Aorta (tissue), 5 donors: ENCODE results near the gene OSM. TPM values are rescaled to one million over a fixed set of nuclear protein-coding genes. Genes with fewer than 3 reads are reported as not detected.
A peak's percentile ranks its signal among the peaks of the same experiment; 100 is the strongest.
"Not testable (repeated sequence)": the region's sequence is repeated elsewhere in the genome, so short reads cannot be mapped to it uniquely, and the experiment has no call there.

Experiments used
- ATAC-seq: fragments of 200-7000 bp; cut with Tn5 transposase; one replicate; pipeline ENCODE4 v1.9.1; 2022; ENCODE audit warnings: moderate library complexity; ENCODE audit not compliant: low FRiP score
- DNase-seq, 2 donors: peaks; one replicate each; pipeline ENCODE4 v3.0.0-alpha.2; 2020
- H3K27ac ChIP-seq, 2 donors: one replicate each; pipeline ENCODE4 v1.5.1; 2013; ENCODE audit warnings: low read length in 2 of 2, mild to moderate bottlenecking in 2 of 2, moderate library complexity in 2 of 2, control low read depth in 1 of 2, inconsistent platforms in 1 of 2, low read depth in 1 of 2
- H3K27me3 ChIP-seq, 2 donors: one replicate each; pipeline ENCODE4 v1.6.1; 2013; ENCODE audit warnings: control low read depth in 1 of 2, low read length in 1 of 2, mild to moderate bottlenecking in 1 of 2, moderate library complexity in 1 of 2; ENCODE audit not compliant: insufficient read depth in 2 of 2, control insufficient read depth in 1 of 2
- H3K36me3 ChIP-seq, 2 donors: one replicate each; pipeline ENCODE4 v1.6.1; 2013; ENCODE audit warnings: control low read depth in 1 of 2, low read length in 1 of 2, mild to moderate bottlenecking in 1 of 2; ENCODE audit not compliant: insufficient read depth in 2 of 2, control insufficient read depth in 1 of 2
- H3K4me1 ChIP-seq, 2 donors: one replicate each; pipeline ENCODE4 v1.6.1; 2013; ENCODE audit warnings: low read length in 2 of 2, control low read depth in 1 of 2, mild to moderate bottlenecking in 1 of 2, moderate library complexity in 1 of 2; ENCODE audit not compliant: insufficient read depth in 2 of 2, control insufficient read depth in 1 of 2
- H3K4me3 ChIP-seq, 2 donors: one replicate each; pipeline ENCODE4 v1.5.1; 2013; ENCODE audit warnings: low read length in 2 of 2, control low read depth in 1 of 2, mild to moderate bottlenecking in 1 of 2
- H3K9me3 ChIP-seq: one replicate; pipeline ENCODE4 v1.6.1; 2013; ENCODE audit warnings: mild to moderate bottlenecking, low read length; ENCODE audit not compliant: control insufficient read depth
- WGBS, 2 donors: extraction: QIAGEN DNeasy Blood & Tissue Kit; methylation state at CpG; one replicate each; pipeline ENCODE4 v1.1.7; 2013; 5-methylcytosine and 5-hydroxymethylcytosine counted together
- intact Hi-C, 2 donors: fragments of 100-400 bp; cut with DNase I; formaldehyde crosslinking; loops; one replicate each; pipeline versions ENCODE4 v1.14.2 to v1.15.0; 2022
- polyA plus RNA-seq, 2 donors: library from polyadenylated mRNA; stranded (reverse); fragments of 200-250 nt; gene quantifications; one replicate each; pipeline ENCODE4 v1.2.3, GENCODE V29; 2013
- total RNA-seq, 2 donors: library from RNA; stranded (reverse); fragmentation: NEBNext Ultra II Directional; extraction: Animal tissue kit (Norgen Biotek cat#: 25700); gene quantifications; one replicate each; pipeline ENCODE4 v1.2.1, GENCODE V29; 2021
- donor health status: healthy with polysubstance abuse.
- donor health status: Bipolar disorder and iron deficiency.
- donor health status: DM: no; HTN: no; CAD: no.
- donor health status: DM: no; HTN: no; CAD: no.
- donor health status: DM: yes; HTN: yes; CAD: no.

Gene OSM
- total and polyA plus RNA-seq, 4 donors, result 1.4 to 3.9 (median 1.5) TPM

- Histone ChIP-seq H3K4me3 (no peak overlapping the region), H3K4me1 (no peaks in the 10 kb centered on the region), H3K27me3 (no peaks in the 10 kb centered on the region), H3K36me3 (no peaks in the 10 kb centered on the region), H3K27ac (no peak overlapping the region), H3K9me3 (no peaks in the 10 kb centered on the region)
- ATAC-seq (no peak), DNase-seq (no peak)
- intact Hi-C loops, result no loop called here
- WGBS, 2 donors, result 61 to 69% methylated on average over 7 of the region's 7 CpGs
Observed at GRCh38 chr22:30234786-30235470, 31.7 kb downstream of the OSM start.

DNA sequence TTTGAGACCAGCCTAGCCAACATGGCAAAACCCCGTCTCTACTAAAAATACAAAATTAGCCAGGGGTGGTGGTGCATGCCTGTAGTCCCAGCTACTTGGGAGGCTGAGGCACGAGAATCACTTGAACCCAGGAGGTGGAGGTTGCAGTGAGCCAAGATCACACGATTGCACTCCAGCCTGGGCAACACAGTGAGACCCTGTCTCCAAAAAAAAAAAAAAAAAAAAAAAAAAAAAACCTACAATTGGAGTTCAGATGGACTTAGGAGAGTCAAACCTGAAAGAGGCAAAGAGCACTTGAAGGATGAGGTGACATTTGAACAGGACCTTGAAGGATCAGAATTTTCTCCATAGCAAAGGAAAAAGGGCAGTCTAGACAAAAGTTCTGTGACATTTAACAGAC, 32.3 kb downstream of the OSM start:
- H3K27ac ChIP-seq, intact Hi-C loops: not testable (repeated sequence)
- 92 to 93% methylated on average over 3 of the region's 3 CpGs for WGBS, 2 donors

GRCh38 chr22:30233582-30233981, 33.1 kb downstream of the OSM start:
- WGBS, 2 donors, result 82 to 85% methylated on average over 6 of the region's 6 CpGs
- H3K4me3 ChIP-seq, result no peak overlapping the region
- DNase-seq (no peak), ATAC-seq (no peak)
- no peaks in the 10 kb centered on the region for H3K36me3 ChIP-seq
- H3K4me1 ChIP-seq, result no peaks in the 10 kb centered on the region
- intact Hi-C loops, result no loop called here
- no peaks in the 10 kb centered on the region for H3K9me3 ChIP-seq
- no peaks in the 10 kb centered on the region for H3K27me3 ChIP-seq
- H3K27ac ChIP-seq, result no peak overlapping the region

More for the DNA sequence above, 32.3 kb downstream of the OSM start:
- ATAC-seq, DNase-seq, H3K27me3 ChIP-seq, H3K4me1 ChIP-seq, H3K36me3 ChIP-seq, H3K9me3 ChIP-seq, H3K4me3 ChIP-seq: not testable (repeated sequence)

DNA sequence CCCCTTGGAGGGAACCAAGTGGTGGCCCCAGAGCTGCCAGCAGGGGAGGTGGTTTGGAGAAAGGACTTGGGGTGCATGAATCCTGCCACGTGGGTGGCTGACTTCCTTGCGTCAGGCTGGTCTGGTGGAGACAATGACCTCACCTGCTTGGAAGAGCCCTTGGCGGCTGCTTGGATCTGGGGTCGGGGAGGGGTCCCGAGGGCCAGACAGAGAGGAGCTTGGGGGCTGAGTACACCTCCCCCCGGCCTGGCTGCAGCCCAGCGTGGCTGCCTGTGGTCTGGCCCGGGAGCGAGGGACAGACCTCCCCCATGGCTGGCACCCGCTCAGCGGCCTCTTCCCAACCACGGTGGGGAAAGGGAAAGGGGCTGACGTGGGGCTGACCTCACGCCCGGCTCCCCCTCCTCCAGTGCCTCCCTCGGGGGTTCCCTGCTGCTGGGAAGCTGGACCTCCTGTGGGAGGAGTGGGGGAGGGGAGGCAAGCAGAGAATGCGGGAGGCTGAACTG, 33.9 kb downstream of the OSM start:
- no peaks in the 10 kb centered on the region for H3K4me1 ChIP-seq
- no peak for DNase-seq
- H3K27me3 ChIP-seq, result no peaks in the 10 kb centered on the region
- H3K4me3 ChIP-seq, result no peak overlapping the region
- no peaks in the 10 kb centered on the region for H3K9me3 ChIP-seq
- intact Hi-C loops, result no loop called here
- no peaks in the 10 kb centered on the region for H3K36me3 ChIP-seq
- 24 to 25% methylated on average over 13 to 17 of the region's 17 CpGs for WGBS, 2 donors
- H3K27ac ChIP-seq, result no peak overlapping the region
- no peak for ATAC-seq

- no peak for ATAC-seq
Observed at GRCh38 chr22:30230787-30231461, 35.7 kb downstream of the OSM start.

DNA sequence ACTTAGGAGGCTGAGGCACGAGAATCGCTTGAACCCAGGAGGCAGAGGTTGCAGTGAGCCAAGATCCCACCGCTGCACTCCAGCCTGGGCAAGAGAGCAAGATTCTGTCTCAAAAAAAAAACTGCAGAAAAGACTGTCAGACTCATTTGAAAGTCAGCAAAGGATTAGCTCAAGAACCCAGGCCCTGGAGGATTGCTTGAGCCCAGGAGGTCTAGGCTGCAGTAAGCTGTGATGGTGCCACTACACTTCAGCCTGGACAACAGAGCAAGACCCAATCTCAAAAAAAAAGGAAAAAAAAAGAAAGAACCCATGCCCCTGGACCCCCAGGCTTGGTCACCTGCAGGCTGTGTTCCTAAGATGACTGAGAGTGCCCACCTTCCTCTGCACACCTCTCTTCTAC, 36.3 kb downstream of the OSM start:
- 87 to 90% methylated on average over 3 of the region's 3 CpGs for WGBS, 2 donors
- intact Hi-C loops, result no loop called here
- Histone ChIP-seq H3K9me3 (no peaks in the 10 kb centered on the region), H3K4me3 (no peak overlapping the region), H3K36me3 (no peaks in the 10 kb centered on the region), H3K4me1 (no peaks in the 10 kb centered on the region), H3K27me3 (no peaks in the 10 kb centered on the region), H3K27ac (no peak overlapping the region)
- no peak for ATAC-seq
- DNase-seq, result no peak

More at GRCh38 chr22:30230787-30231461, 35.7 kb downstream of the OSM start:
- intact Hi-C loops, result no loop called here
- no peaks in the 10 kb centered on the region for H3K27me3 ChIP-seq
- no peak overlapping the region for H3K27ac ChIP-seq
- no peaks in the 10 kb centered on the region for H3K36me3 ChIP-seq
- no peaks in the 10 kb centered on the region for H3K9me3 ChIP-seq
- DNase-seq, result no peak
- WGBS, 2 donors, result 91% methylated on average over 9 of the region's 9 CpGs
- H3K4me1 ChIP-seq, result no peaks in the 10 kb centered on the region
- no peak overlapping the region for H3K4me3 ChIP-seq

- DNase-seq, result no peak
- no peaks in the 10 kb centered on the region for H3K27me3 ChIP-seq
- no peaks in the 10 kb centered on the region for H3K36me3 ChIP-seq
- no peak overlapping the region for H3K27ac ChIP-seq
- H3K4me3 ChIP-seq, result no peak overlapping the region
- intact Hi-C loops, result no loop called here
- no peaks in the 10 kb centered on the region for H3K9me3 ChIP-seq
- 80% methylated on average over 21 of the region's 21 CpGs for WGBS, 2 donors
- ATAC-seq, result peak; percentile 43
- no peaks in the 10 kb centered on the region for H3K4me1 ChIP-seq
Observed at GRCh38 chr22:30228509-30229359, 37.9 kb downstream of the OSM start.

- WGBS, 2 donors, result 88 to 95% methylated on average over 4 of the region's 4 CpGs
- Histone ChIP-seq H3K27me3 (no peaks in the 10 kb centered on the region), H3K36me3 (no peaks in the 10 kb centered on the region), H3K4me3 (no peak overlapping the region), H3K4me1 (no peaks in the 10 kb centered on the region), H3K27ac (no peak overlapping the region), H3K9me3 (no peaks in the 10 kb centered on the region)
- DNase-seq (no peak), ATAC-seq (no peak)
- intact Hi-C loops, result no loop called here
Observed at GRCh38 chr22:30227438-30228228, 39.0 kb downstream of the OSM start.
